Tibial artery (tissue), 4 donors: Measurements from ENCODE around the gene APOB.

Source experiments
- DNase-seq, 2 donors: peaks; one replicate each; pipeline ENCODE4 v3.0.0-alpha.2; 2019
- H3K27ac ChIP-seq, 2 donors: fragments of 200-600 bp; sonication (generic) in 1 of 2; 1 replicate in 1 of 2; 2 replicates in 1 of 2; pipeline ENCODE4 v1.5.1; 2018 to 2019; ENCODE audit warnings: mild to moderate bottlenecking in 1 of 2
- H3K27me3 ChIP-seq, 2 donors: fragments of 200-600 bp; sonication (generic) in 1 of 2; one replicate each; pipeline versions ENCODE4 v1.5.1 to v1.6.0; 2016 to 2019
- H3K36me3 ChIP-seq, 3 donors: fragments of 200-600 bp; sonication (generic) in 2 of 3; one replicate each; pipeline ENCODE4 v1.5.1; 2016 to 2019; ENCODE audit warnings: mild to moderate bottlenecking in 2 of 3
- H3K4me1 ChIP-seq, 4 donors: fragments of 200-600 bp; sonication (generic) in 2 of 4; 1 replicate in 3 of 4; 2 replicates in 1 of 4; pipeline ENCODE4 v1.5.1; 2016 to 2019
- H3K4me3 ChIP-seq, 2 donors: fragments of 200-600 bp; sonication (generic) in 1 of 2; 1 replicate in 1 of 2; 2 replicates in 1 of 2; pipeline ENCODE4 v1.5.1; 2018 to 2019; ENCODE audit warnings: mild to moderate bottlenecking in 2 of 2
- H3K9me3 ChIP-seq, 3 donors: fragments of 200-600 bp; sonication (generic) in 1 of 3; one replicate each; pipeline ENCODE4 v1.5.1; 2016 to 2019
- CTCF ChIP-seq, 2 experiments: fragments of 200-600 bp in 1 of 2; fragments of 450-650 bp in 1 of 2; IDR thresholded peaks; one replicate each; pipeline ENCODE4 v1.5.1; 2017 to 2019; ENCODE audit warnings: antibody characterized with exemption in 2 of 2, mild to moderate bottlenecking in 1 of 2, moderate library complexity in 1 of 2
- intact Hi-C: fragments of 100-400 bp; cut with DNase I; formaldehyde crosslinking; loops from one replicate; pipeline ENCODE4 v1.15.0; 2023; ENCODE audit warnings: low total_unique reads

Gene APOB

GRCh38 chr2:21007129-21008013 is 36.5 kb downstream of the APOB start:
- Histone ChIP-seq H3K27ac (no peak overlapping the region), H3K36me3 (peaks cover 9 to 47% (median 14%) of the 10 kb centered on the region in 3 donors), H3K4me3 (no peak overlapping the region), H3K4me1 (no peaks in the 10 kb centered on the region), H3K9me3 (peaks cover 0 to 11% (median 0%) of the 10 kb centered on the region in 3 donors), H3K27me3 (no peaks in the 10 kb centered on the region)
- DNase-seq, result no peak
- intact Hi-C loops, result no loop called here
- no peak for TF ChIP-seq CTCF (IDR thresholded peaks at IDR 0.05)

- Histone ChIP-seq H3K4me3 (no peak overlapping the region), H3K27me3 (no peaks in the 10 kb centered on the region), H3K27ac (no peak overlapping the region), H3K36me3 (peaks cover 3 to 40% (median 6%) of the 10 kb centered on the region in 3 donors), H3K4me1 (no peaks in the 10 kb centered on the region), H3K9me3 (peaks cover 0 to 11% (median 0%) of the 10 kb centered on the region in 3 donors)
- intact Hi-C loops, result no loop called here
- DNase-seq, result no peak
- TF ChIP-seq CTCF (IDR thresholded peaks at IDR 0.05), result no peak
Observed at GRCh38 chr2:21006423-21007128, 37.3 kb downstream of the APOB start.

GRCh38 chr2:21005700-21006422 is 38.0 kb downstream of the APOB start:
- Histone ChIP-seq H3K9me3 (peaks cover 0 to 11% (median 0%) of the 10 kb centered on the region in 3 donors), H3K36me3 (peaks cover 0 to 33% (median 0%) of the 10 kb centered on the region in 3 donors), H3K4me3 (no peak overlapping the region), H3K4me1 (no peaks in the 10 kb centered on the region), H3K27me3 (no peaks in the 10 kb centered on the region), H3K27ac (no peak overlapping the region)
- DNase-seq, result no peak
- intact Hi-C loops, result no loop called here
- no peak for TF ChIP-seq CTCF (IDR thresholded peaks at IDR 0.05)

- DNase-seq, result no peak
- no peaks in the 10 kb centered on the region for H3K4me1 ChIP-seq
- intact Hi-C loops, result no loop called here
- H3K4me3 ChIP-seq, result no peak overlapping the region
- H3K27me3 ChIP-seq, result no peaks in the 10 kb centered on the region
- TF ChIP-seq CTCF (IDR thresholded peaks at IDR 0.05), result no peak
- H3K27ac ChIP-seq, result no peak overlapping the region
- peaks cover 0 to 27% (median 0%) of the 10 kb centered on the region in 3 donors for H3K36me3 ChIP-seq
- H3K9me3 ChIP-seq, result peaks cover 0 to 11% (median 0%) of the 10 kb centered on the region in 3 donors
Observed at GRCh38 chr2:21005111-21005699, 38.7 kb downstream of the APOB start.

GRCh38 chr2:21004181-21004572 is 39.7 kb downstream of the APOB start:
- Histone ChIP-seq H3K4me3 (no peak overlapping the region), H3K27me3 (no peaks in the 10 kb centered on the region), H3K9me3 (peaks cover 0 to 10% (median 0%) of the 10 kb centered on the region in 3 donors), H3K36me3 (peaks cover 0 to 25% (median 0%) of the 10 kb centered on the region in 3 donors), H3K4me1 (peaks cover 0 to 4% (median 0%) of the 10 kb centered on the region in 4 donors), H3K27ac (no peak overlapping the region)
- no peak for TF ChIP-seq CTCF (IDR thresholded peaks at IDR 0.05)
- no peak for DNase-seq
- intact Hi-C loops, result no loop called here
